ENCODE data around the gene GPD2.

- TF ChIP-seq CTCF (IDR thresholded peaks at IDR 0.05 in 4 of 5, conservative IDR thresholded peaks at IDR 0.05 in 1 of 5) = no peak
- TF ChIP-seq POLR2A (IDR thresholded peaks at IDR 0.05) = no peak
These were observed 42.0 kb upstream of the GPD2 start for GRCh38 chr2:156394033-156394741.
